Adrenal gland (tissue), 12 donors: ENCODE measurements around the gene SLC34A1. TPM values are rescaled to one million over a fixed set of nuclear protein-coding genes. Genes with fewer than 3 reads are reported as not detected.

ENCODE experiments used
- DNase-seq, 7 donors: peaks; one replicate each; pipeline ENCODE4 v3.0.0-alpha.2; 2019 to 2020
- H3K27ac ChIP-seq, 5 donors: fragments of 200-600 bp; sonication (generic) in 4 of 5; 1 replicate in 3 of 5; 2 replicates in 2 of 5; pipeline versions ENCODE4 v1.5.1 to v1.8.0; 2016 to 2020; ENCODE audit warnings: mild to moderate bottlenecking in 1 of 5
- H3K27me3 ChIP-seq: fragments of 200-600 bp; 2 replicates; pipeline ENCODE4 v1.8.0; 2021
- H3K36me3 ChIP-seq, 2 donors: fragments of 200-600 bp; replicated peaks in 1 of 2; 1 replicate in 1 of 2; 2 replicates in 1 of 2; pipeline versions ENCODE4 v1.5.1 to v1.8.0; 2018 to 2022
- H3K4me1 ChIP-seq, 2 donors: fragments of 200-600 bp; replicated peaks in 1 of 2; 1 replicate in 1 of 2; 2 replicates in 1 of 2; pipeline versions ENCODE4 v1.5.1 to v1.8.0; 2018 to 2021
- H3K4me3 ChIP-seq, 4 donors: fragments of 200-600 bp; sonication (generic) in 3 of 4; one replicate each; pipeline ENCODE4 v1.5.1; 2016 to 2018
- H3K9me3 ChIP-seq, 3 donors: fragments of 200-600 bp; sonication (generic) in 1 of 3; replicated peaks in 1 of 3; 1 replicate in 2 of 3; 2 replicates in 1 of 3; pipeline versions ENCODE4 v1.5.1 to v1.8.0; 2016 to 2021
- CTCF ChIP-seq, 6 experiments: fragments of 450-650 bp in 4 of 6; fragments of 200-600 bp in 2 of 6; sonication (generic) in 1 of 6; IDR thresholded peaks; 1 replicate in 5 of 6; 2 replicates in 1 of 6; pipeline versions ENCODE4 v1.5.1 to v1.8.0; 2016 to 2021; ENCODE audit warnings: antibody characterized with exemption in 6 of 6, mild to moderate bottlenecking in 2 of 6, moderate library complexity in 1 of 6
- POLR2A ChIP-seq, 2 donors: fragments of 450-650 bp; IDR thresholded peaks; one replicate each; pipeline ENCODE4 v1.6.1; 2017; ENCODE audit warnings: antibody characterized with exemption in 2 of 2, mild to moderate bottlenecking in 2 of 2, moderate library complexity in 1 of 2
- WGBS, 4 donors: extraction: QIAGEN DNeasy Blood & Tissue Kit in 2 of 4; methylation state at CpG; one replicate each; pipeline versions ENCODE4 v1.1.5 to v1.1.7; 2013 to 2017; 5-methylcytosine and 5-hydroxymethylcytosine counted together
- intact Hi-C, 2 donors: fragments of 100-400 bp; cut with DNase I; formaldehyde crosslinking; loops; one replicate each; pipeline versions ENCODE4 v1.14.1 to v1.15.0; 2022 to 2023
- polyA plus RNA-seq, 3 donors: library from polyadenylated mRNA; stranded (reverse); fragments of 200-250 nt in 2 of 3; fragments of 350-450 nt in 1 of 3; fragmentation: Illumina TruSeq in 1 of 3; extraction: RNeasy Lipid Tissue Mini Kit (QIAGEN cat#74804) in 1 of 3; gene quantifications; one replicate each; pipeline ENCODE4 v1.2.3, GENCODE V29; 2013 to 2014
- total RNA-seq, 9 donors: library from RNA; depleted of rRNA in 4 of 9; stranded (reverse); fragments of >200 nt in 4 of 9; fragments of 120-200 nt in 1 of 9; fragmentation: NEBNext Ultra II Directional in 1 of 9; extraction: Animal tissue kit (Norgen Biotek cat#: 25700) in 1 of 9; gene quantifications; one replicate each; pipeline versions ENCODE4 v1.1.0 to v1.2.4, GENCODE V29; 2013 to 2023
- donor health status: healthy with polysubstance abuse.
- donor health status: Bipolar disorder and iron deficiency.
- donor health status: DM: yes; HTN: yes; CAD: no.
- donor health status: DM: no; HTN: no; CAD: no.
- donor health status: DM: no; HTN: no; CAD: no.
- donor health status: DM: yes; HTN: yes; CAD: no.

SLC34A1 gene
- total and polyA plus RNA-seq, 12 donors, result not detected

GRCh38 chr5:177369645-177370440 lies 14.4 kb upstream of the SLC34A1 start:
- WGBS, 4 donors, result 65 to 71% (median 68%) methylated on average over 11 of the region's 11 CpGs
- Histone ChIP-seq H3K4me1 (peaks cover 15 to 23% of the 10 kb centered on the region in 2 donors), H3K27me3 (no peaks in the 10 kb centered on the region), H3K36me3 (no peaks in the 10 kb centered on the region), H3K9me3 (no peaks in the 10 kb centered on the region), H3K27ac (peak overlapping the region in 2 of 5 donors; percentile 12 to 70), H3K4me3 (no peak overlapping the region)
- TF ChIP-seq CTCF (IDR thresholded peaks at IDR 0.05) (no peak), POLR2A (IDR thresholded peaks at IDR 0.05) (no peak)
- DNase-seq, result peak in 4 of 7 donors; percentile 19 to 55 (median 42)
- intact Hi-C loops, result no loop called here

GRCh38 chr5:177370488-177371119 lies 13.6 kb upstream of the SLC34A1 start:
- H3K4me1 ChIP-seq, result peaks cover 15 to 23% of the 10 kb centered on the region in 2 donors
- peak overlapping the region in 1 of 4 donors; percentile 53 for H3K4me3 ChIP-seq
- H3K9me3 ChIP-seq, result no peaks in the 10 kb centered on the region
- TF ChIP-seq POLR2A (IDR thresholded peaks at IDR 0.05) (peak in 1 of 2 donors; percentile 8), CTCF (IDR thresholded peaks at IDR 0.05) (peak; percentile 22 to 69 (median 47))
- intact Hi-C loops, result no loop called here
- WGBS, 4 donors, result 13 to 21% (median 16%) methylated on average over 13 to 42 of the region's 42 CpGs; no CpG with 5 or more reads in 1 of the 4 donors
- H3K27me3 ChIP-seq, result no peaks in the 10 kb centered on the region
- DNase-seq, result peak; percentile 82 to 94 (median 90)
- no peaks in the 10 kb centered on the region for H3K36me3 ChIP-seq
- H3K27ac ChIP-seq, result peak overlapping the region in 2 of 5 donors; percentile 12 to 70

DNA sequence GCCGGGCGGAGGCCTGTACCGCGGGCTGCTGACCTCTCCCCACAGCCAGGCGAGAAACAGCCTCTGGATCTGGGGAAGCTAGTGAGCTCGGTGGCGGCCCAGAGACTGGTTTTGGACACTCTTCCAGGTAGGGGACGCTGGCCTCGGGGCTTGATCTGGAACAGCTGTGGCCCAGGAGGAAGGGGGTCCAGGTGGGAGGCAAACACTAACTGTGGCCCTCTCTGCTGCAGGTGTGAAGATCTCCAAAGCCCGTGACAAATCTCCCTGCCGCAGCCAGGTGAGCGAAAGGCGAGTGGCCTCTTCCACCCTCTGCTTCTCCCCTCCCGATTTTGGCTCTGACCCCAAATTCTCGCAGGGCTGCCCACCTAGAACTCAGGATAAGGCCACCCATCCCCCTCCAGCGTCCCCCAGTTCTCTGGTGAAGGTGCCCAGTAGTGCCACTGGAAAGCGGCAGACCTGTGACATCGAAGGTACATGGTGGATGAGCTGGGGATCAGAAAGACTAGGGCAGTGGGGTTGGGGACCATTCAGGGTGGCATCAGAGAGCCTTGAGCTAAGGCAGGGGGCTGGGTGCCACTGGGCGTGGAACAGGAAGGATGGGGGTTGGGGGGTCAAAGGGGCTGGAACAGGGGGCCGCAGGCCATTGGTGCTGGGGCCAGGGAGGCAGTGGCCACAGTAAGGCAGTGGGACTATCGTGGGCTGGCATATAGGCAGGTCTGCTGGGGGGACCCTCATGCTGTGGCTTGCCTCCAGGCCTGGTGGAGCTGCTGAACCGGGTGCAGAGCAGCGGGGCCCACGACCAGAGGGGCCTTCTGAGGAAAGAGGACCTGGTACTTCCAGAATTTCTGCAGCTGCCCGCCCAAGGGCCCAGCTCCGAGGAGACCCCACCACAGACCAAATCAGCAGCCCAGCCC lies 12.9 kb upstream of the SLC34A1 start:
- H3K4me1 ChIP-seq, result peaks cover 10 to 18% of the 10 kb centered on the region in 2 donors
- peak in 4 of 7 donors; percentile 25 to 46 (median 36) for DNase-seq
- no peaks in the 10 kb centered on the region for H3K9me3 ChIP-seq
- peak overlapping the region in 2 of 5 donors; percentile 12 to 70 for H3K27ac ChIP-seq
- H3K4me3 ChIP-seq, result peak overlapping the region in 2 of 4 donors; percentile 5 to 53
- no peaks in the 10 kb centered on the region for H3K36me3 ChIP-seq
- TF ChIP-seq POLR2A (IDR thresholded peaks at IDR 0.05), result no peak
- TF ChIP-seq CTCF (IDR thresholded peaks at IDR 0.05), result no peak
- intact Hi-C loops, result no loop called here
- H3K27me3 ChIP-seq, result no peaks in the 10 kb centered on the region
- WGBS, 4 donors, result 56 to 87% (median 65%) methylated on average over 16 to 26 of the region's 26 CpGs
